DND-41 (cell line): Measurements from ENCODE around the gene LRRC38.

Source experiments
- CTCF ChIP-seq: IDR thresholded peaks from 2 replicates; pipeline ENCODE4 v1.5.1; 2012; ENCODE audit warnings: borderline replicate concordance, low read length, moderate library complexity, mild to moderate bottlenecking; ENCODE audit not compliant: poor library complexity, severe bottlenecking; ENCODE audit errors: extremely low read depth
- EZH2 ChIP-seq: IDR thresholded peaks from 3 replicates; pipeline ENCODE4 v1.6.1; 2012; ENCODE audit warnings: borderline replicate concordance, low read depth, mild to moderate bottlenecking, moderate library complexity, low read length, inconsistent platforms; ENCODE audit not compliant: severe bottlenecking

DNA sequence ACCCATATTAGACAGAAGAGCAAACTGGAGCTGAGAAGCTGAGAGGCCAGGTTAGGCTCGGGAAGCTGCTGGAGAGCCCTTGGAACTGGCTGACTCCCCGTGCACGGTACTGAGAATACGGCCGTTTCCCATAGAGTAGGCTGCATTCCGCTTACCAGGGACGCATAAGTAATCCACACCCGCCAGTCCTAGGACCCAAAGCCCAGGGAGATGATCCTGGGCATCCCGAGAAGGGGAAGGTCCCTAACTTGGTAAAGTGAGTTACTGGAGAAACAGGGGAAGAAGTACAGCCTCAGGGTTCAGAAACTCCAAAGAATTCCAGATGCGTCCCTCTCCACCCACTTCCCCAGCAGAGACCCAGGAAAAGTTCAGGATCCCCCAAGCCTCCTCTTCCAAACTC, 1.3 kb downstream of the LRRC38 start:
- TF ChIP-seq EZH2 (no peak), CTCF (no peak)
